CD8-positive, alpha-beta memory T cell (primary cell): ENCODE measurements around the gene NKAIN2. TPM values are rescaled to one million over a fixed set of nuclear protein-coding genes. Genes with fewer than 3 reads are reported as not detected.

Source experiments
- CTCF ChIA-PET: fragments of 350-600 bp; sonication (Branson Sonifier 250); formaldehyde crosslinking; loops from one replicate; lab custom pipeline; 2021; ENCODE audit warnings: antibody characterized with exemption; lab: Charles Lee
- POLR2A ChIA-PET: fragments of 350-600 bp; sonication (Branson Sonifier 250); formaldehyde crosslinking; loops from one replicate; lab custom pipeline; 2021; ENCODE audit warnings: antibody characterized with exemption; lab: Charles Lee
- DNase-seq, 5 donors: peaks; one replicate each; pipeline versions ENCODE4 v3.0.0 to v3.0.0-alpha.2; 2020 to 2022; ENCODE audit warnings: mixed read lengths in 1 of 5
- H3K27ac ChIP-seq: one replicate; pipeline ENCODE4 v1.7.0; 2013; ENCODE audit warnings: low read depth, mild to moderate bottlenecking, low read length, moderate library complexity
- H3K27me3 ChIP-seq: 2 replicates; pipeline ENCODE4 v1.7.0; 2013; ENCODE audit warnings: low read length, mild to moderate bottlenecking; ENCODE audit not compliant: insufficient read depth, poor library complexity, severe bottlenecking
- H3K36me3 ChIP-seq: 2 replicates; pipeline ENCODE4 v1.7.0; 2013; ENCODE audit warnings: mild to moderate bottlenecking, low read length, moderate library complexity; ENCODE audit not compliant: insufficient read depth
- H3K4me1 ChIP-seq: 2 replicates; pipeline ENCODE4 v1.7.0; 2013; ENCODE audit warnings: mild to moderate bottlenecking, low read length, moderate library complexity; ENCODE audit not compliant: insufficient read depth
- H3K4me3 ChIP-seq: 2 replicates; pipeline ENCODE4 v1.7.0; 2013; ENCODE audit warnings: mild to moderate bottlenecking, low read length
- H3K9me3 ChIP-seq: 2 replicates; pipeline ENCODE4 v1.7.0; 2013; ENCODE audit warnings: mild to moderate bottlenecking, low read length
- H3K27ac Mint-ChIP-seq, 8 donors: one replicate each; pipeline ENCODE4 v1.8.0; 2020 to 2021; ENCODE audit warnings: mixed read lengths in 8 of 8, mild to moderate bottlenecking in 6 of 8, inconsistent platforms in 3 of 8, moderate library complexity in 3 of 8
- H3K27me3 Mint-ChIP-seq, 2 donors: one replicate each; pipeline ENCODE4 v1.8.0; 2020 to 2021; ENCODE audit warnings: mixed read lengths in 2 of 2, mild to moderate bottlenecking in 1 of 2, moderate library complexity in 1 of 2
- H3K36me3 Mint-ChIP-seq, 3 donors: one replicate each; pipeline ENCODE4 v1.8.0; 2020 to 2021; ENCODE audit warnings: mixed read lengths in 3 of 3, inconsistent platforms in 1 of 3, mild to moderate bottlenecking in 1 of 3
- H3K4me1 Mint-ChIP-seq, 3 donors: one replicate each; pipeline ENCODE4 v1.8.0; 2020 to 2021; ENCODE audit warnings: mixed read lengths in 3 of 3, inconsistent platforms in 1 of 3, mild to moderate bottlenecking in 1 of 3
- H3K4me3 Mint-ChIP-seq, 7 donors: one replicate each; pipeline ENCODE4 v1.8.0; 2020 to 2021; ENCODE audit warnings: mixed read lengths in 7 of 7, mild to moderate bottlenecking in 6 of 7, moderate library complexity in 4 of 7, inconsistent platforms in 2 of 7
- H3K9me3 Mint-ChIP-seq, 5 donors: one replicate each; pipeline ENCODE4 v1.8.0; 2020 to 2022; ENCODE audit warnings: mixed read lengths in 5 of 5, mild to moderate bottlenecking in 3 of 5, moderate library complexity in 2 of 5, inconsistent platforms in 1 of 5
- polyA plus RNA-seq: library from polyadenylated mRNA; unstranded; fragments of 300-500 nt; fragmentation: Illumina TruSeq; gene quantifications from one replicate; pipeline ENCODE4 v1.2.3, GENCODE V29; 2021
- total RNA-seq, 2 experiments: library from RNA; stranded (reverse); gene quantifications; one replicate each; pipeline ENCODE4 v1.2.3, GENCODE V29; 2021

Gene NKAIN2
- total and polyA plus RNA-seq, 3 experiments from 2014 or later, result not detected

DNA sequence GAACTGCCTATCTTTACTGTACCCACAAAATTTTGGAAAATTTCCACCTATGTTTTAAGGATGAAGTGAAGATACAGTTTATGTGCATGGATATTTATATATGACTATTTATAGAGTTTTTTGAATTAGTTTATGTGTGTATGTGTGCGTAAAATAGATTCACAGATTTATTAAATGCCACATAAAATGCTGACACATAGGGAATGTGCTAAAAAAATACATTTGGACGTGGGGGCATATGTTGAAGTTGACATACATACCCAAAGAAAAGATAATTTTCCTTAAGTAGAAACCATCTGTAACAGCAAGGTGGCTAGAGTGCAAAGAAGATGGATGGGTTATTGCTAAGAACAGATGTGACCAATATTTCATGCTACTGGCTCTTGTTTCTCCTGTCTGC lies 856.5 kb downstream of the NKAIN2 start:
- Mint-ChIP-seq H3K4me3 (no peak overlapping the region), H3K36me3 (no peaks in the 10 kb centered on the region), H3K27ac (no peak overlapping the region), H3K4me1 (no peaks in the 10 kb centered on the region), H3K27me3 (no peaks in the 10 kb centered on the region), H3K9me3 (peaks cover 3 to 7% (median 5%) of the 10 kb centered on the region in 5 donors)
- Histone ChIP-seq H3K27me3 (no peaks in the 10 kb centered on the region), H3K27ac (no peak overlapping the region), H3K36me3 (no peaks in the 10 kb centered on the region), H3K4me3 (no peak overlapping the region), H3K9me3 (no peaks in the 10 kb centered on the region), H3K4me1 (no peaks in the 10 kb centered on the region)
- ChIA-PET POLR2A (no interaction called here), CTCF (no interaction called here)
- DNase-seq, result no peak

DNA sequence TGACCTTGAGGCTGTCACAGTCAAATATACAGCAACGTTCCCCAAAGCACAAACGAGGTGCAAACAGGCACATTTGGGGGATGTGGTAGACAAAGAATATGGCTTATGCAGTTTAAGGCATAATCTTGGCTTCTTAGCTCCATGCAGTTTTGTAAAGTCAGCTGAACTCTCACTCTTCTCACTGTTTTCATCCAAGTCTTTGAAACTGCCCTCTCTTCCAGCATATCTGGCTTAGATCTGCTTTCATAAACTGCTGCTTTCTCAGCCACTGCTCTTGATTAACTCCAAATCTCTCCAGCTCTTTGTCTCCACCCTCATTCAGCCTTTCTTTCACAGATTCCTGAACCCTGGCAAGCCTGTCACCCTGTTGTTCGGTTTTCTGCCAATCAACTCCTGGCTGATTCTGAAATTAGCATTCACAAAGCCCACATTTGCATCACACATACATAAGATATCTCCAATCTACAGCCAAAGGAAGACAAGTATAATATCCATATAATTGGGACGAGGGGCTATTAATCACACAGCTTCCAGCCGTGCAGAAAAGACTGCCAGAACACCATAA lies 857.5 kb downstream of the NKAIN2 start:
- Mint-ChIP-seq H3K4me1 (no peaks in the 10 kb centered on the region), H3K27me3 (no peaks in the 10 kb centered on the region), H3K9me3 (peaks cover 3 to 6% (median 5%) of the 10 kb centered on the region in 5 donors), H3K4me3 (no peak overlapping the region), H3K36me3 (no peaks in the 10 kb centered on the region), H3K27ac (no peak overlapping the region)
- Histone ChIP-seq H3K4me3 (no peak overlapping the region), H3K27ac (no peak overlapping the region), H3K9me3 (no peaks in the 10 kb centered on the region), H3K27me3 (no peaks in the 10 kb centered on the region), H3K4me1 (no peaks in the 10 kb centered on the region), H3K36me3 (no peaks in the 10 kb centered on the region)
- POLR2A ChIA-PET, result no interaction called here
- DNase-seq, result no peak
- CTCF ChIA-PET, result no interaction called here

DNA sequence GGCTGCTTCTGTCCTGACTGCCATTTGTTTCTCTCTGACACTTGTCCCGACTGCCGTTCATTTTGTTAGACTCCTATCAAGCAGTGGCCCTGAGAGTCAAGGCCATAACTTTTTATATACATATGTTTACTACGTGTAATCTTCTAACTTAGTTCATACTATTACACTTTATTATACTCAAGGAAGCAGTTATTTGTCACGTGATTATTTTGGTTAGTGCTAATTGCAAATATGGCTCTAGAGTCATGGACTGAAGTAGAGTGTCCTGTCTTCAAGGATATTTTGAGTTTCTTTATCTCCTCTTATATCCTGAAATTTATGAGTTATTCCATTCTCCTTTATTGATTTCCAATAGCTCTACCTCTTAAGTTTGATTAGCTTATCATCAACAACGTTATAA lies 864.4 kb downstream of the NKAIN2 start:
- DNase-seq, result no peak
- Histone ChIP-seq H3K36me3 (no peaks in the 10 kb centered on the region), H3K4me1 (no peaks in the 10 kb centered on the region), H3K27ac (no peak overlapping the region), H3K9me3 (no peaks in the 10 kb centered on the region), H3K4me3 (no peak overlapping the region), H3K27me3 (no peaks in the 10 kb centered on the region)
- CTCF ChIA-PET, result no interaction called here
- H3K9me3 Mint-ChIP-seq, result peaks cover 0 to 12% (median 2%) of the 10 kb centered on the region in 5 donors
- H3K27ac Mint-ChIP-seq, result no peak overlapping the region
- H3K4me1 Mint-ChIP-seq, result no peaks in the 10 kb centered on the region
- H3K36me3 Mint-ChIP-seq, result no peaks in the 10 kb centered on the region
- no peaks in the 10 kb centered on the region for H3K27me3 Mint-ChIP-seq
- POLR2A ChIA-PET, result no interaction called here
- H3K4me3 Mint-ChIP-seq, result no peak overlapping the region

DNA sequence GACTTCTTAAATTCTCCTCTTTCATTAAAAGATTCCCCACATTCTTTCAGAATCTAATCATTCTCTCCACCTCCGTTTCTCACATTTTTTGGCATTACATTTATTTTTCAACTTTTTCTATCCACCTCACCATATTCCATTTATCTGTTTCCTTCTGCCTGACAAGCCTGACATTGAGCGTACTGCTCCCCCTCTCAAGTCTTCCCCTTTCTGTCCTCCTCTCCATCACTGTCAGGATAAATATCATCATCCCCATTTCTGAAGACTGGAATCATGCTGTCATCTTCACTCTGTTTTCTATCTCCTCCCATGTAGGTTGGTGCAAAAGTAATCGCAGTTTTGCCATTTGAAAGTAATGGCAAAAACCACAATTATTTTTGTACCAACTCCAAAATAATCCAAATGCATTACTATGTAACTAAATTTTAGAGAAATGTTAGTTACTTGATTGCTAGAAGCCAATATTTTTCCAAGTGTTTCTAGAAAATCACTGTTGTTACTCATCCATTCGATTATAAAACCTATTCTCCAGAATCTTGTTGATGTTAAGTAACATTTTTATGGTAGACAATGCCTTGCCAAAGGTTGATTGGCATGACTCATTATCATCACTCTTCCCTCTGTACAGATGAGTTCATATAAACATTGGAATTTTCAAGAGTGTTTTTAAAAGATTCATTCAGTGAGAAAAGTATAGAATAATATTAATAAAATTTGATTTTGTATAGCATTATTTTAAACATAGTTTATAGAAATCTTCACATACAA lies 866.2 kb downstream of the NKAIN2 start:
- no peaks in the 10 kb centered on the region for H3K27me3 Mint-ChIP-seq
- no peaks in the 10 kb centered on the region for H3K4me1 Mint-ChIP-seq
- POLR2A ChIA-PET, result no interaction called here
- H3K36me3 Mint-ChIP-seq, result no peaks in the 10 kb centered on the region
- H3K27ac Mint-ChIP-seq, result no peak overlapping the region
- no peak for DNase-seq
- H3K4me1 ChIP-seq, result no peaks in the 10 kb centered on the region
- no peaks in the 10 kb centered on the region for H3K9me3 ChIP-seq
- CTCF ChIA-PET, result no interaction called here
- no peaks in the 10 kb centered on the region for H3K27me3 ChIP-seq
- no peak overlapping the region for H3K4me3 ChIP-seq
- no peak overlapping the region for H3K4me3 Mint-ChIP-seq
- H3K36me3 ChIP-seq, result no peaks in the 10 kb centered on the region
- no peak overlapping the region for H3K27ac ChIP-seq
- peaks cover 0 to 15% (median 2%) of the 10 kb centered on the region in 5 donors for H3K9me3 Mint-ChIP-seq

DNA sequence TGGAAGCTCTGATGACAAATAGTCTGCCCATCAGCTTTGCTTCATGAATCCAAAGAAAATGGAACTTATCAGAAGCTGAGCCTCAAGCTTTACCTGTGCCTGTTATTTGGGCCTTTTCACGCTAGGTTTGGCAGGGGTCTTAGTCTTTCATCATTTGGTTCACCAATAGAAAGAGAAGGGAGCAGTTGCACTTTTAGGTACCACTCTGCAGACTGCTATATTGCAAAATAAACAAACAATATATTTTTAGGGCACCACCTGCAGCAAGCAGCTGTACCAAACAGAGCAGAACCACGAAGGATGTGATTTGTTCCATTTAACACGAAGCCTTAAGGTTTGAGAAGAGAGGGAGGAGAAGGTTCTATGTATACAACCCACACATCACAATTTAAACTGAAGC lies 867.1 kb downstream of the NKAIN2 start:
- Histone ChIP-seq H3K4me3 (no peak overlapping the region), H3K27me3 (no peaks in the 10 kb centered on the region), H3K4me1 (no peaks in the 10 kb centered on the region), H3K27ac (no peak overlapping the region), H3K9me3 (no peaks in the 10 kb centered on the region), H3K36me3 (no peaks in the 10 kb centered on the region)
- Mint-ChIP-seq H3K9me3 (peaks cover 0 to 18% (median 6%) of the 10 kb centered on the region in 5 donors), H3K27ac (no peak overlapping the region), H3K27me3 (no peaks in the 10 kb centered on the region), H3K36me3 (no peaks in the 10 kb centered on the region), H3K4me1 (no peaks in the 10 kb centered on the region), H3K4me3 (no peak overlapping the region)
- no peak for DNase-seq
- ChIA-PET POLR2A (no interaction called here), CTCF (no interaction called here)

DNA sequence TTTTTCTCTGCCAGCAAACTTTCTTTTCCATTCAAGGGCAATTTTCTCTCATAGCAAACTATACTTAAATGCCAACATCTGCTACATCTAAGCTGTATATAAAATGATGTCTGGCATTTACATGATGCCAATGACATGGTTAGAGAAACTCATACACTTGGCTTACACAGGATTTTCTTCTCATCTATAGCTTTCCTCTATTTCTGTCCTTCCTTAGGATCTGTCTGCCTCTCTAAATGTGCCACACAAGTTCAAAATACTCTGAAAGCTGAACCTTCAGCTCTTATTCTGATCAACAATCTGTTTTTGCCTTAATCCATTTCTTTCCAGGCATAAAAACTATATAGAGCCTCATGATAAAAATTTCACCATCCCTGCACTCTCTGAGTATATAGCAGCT lies 867.7 kb downstream of the NKAIN2 start:
- CTCF ChIA-PET, result no interaction called here

DNA sequence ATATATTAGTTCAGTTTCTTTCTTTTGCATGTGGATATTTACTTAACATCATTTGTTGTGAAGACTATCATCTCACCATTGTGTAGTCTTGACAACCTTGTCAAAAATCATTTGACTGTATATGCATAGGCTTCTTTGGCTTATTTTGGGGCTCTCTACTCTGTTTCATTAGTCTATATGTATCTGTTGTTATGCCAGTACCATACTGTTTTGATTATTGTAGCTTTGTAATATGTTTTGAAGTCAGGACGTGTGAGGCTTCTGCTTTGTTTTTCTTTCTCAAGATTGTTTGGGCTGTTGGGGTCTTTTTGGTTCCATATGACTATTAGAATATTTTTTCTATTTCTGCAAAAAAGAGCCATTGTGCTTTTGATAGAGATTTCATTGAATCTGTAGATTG lies 870.4 kb downstream of the NKAIN2 start:
- Histone ChIP-seq H3K4me1 (no peaks in the 10 kb centered on the region), H3K9me3 (no peaks in the 10 kb centered on the region), H3K36me3 (no peaks in the 10 kb centered on the region), H3K4me3 (no peak overlapping the region), H3K27me3 (no peaks in the 10 kb centered on the region), H3K27ac (no peak overlapping the region)
- DNase-seq, result no peak
- Mint-ChIP-seq H3K27ac (no peak overlapping the region), H3K4me1 (no peaks in the 10 kb centered on the region), H3K9me3 (peaks cover 5 to 34% (median 17%) of the 10 kb centered on the region in 5 donors), H3K36me3 (peaks cover 0 to 1% (median 0%) of the 10 kb centered on the region in 3 donors), H3K4me3 (no peak overlapping the region), H3K27me3 (no peaks in the 10 kb centered on the region)
- ChIA-PET POLR2A (no interaction called here), CTCF (no interaction called here)

More for the DNA sequence above, 867.7 kb downstream of the NKAIN2 start:
- Mint-ChIP-seq H3K4me1 (no peaks in the 10 kb centered on the region), H3K27ac (no peak overlapping the region), H3K36me3 (peaks cover 0 to 1% (median 0%) of the 10 kb centered on the region in 3 donors), H3K9me3 (peaks cover 0 to 21% (median 6%) of the 10 kb centered on the region in 5 donors), H3K4me3 (no peak overlapping the region), H3K27me3 (no peaks in the 10 kb centered on the region)
- no peaks in the 10 kb centered on the region for H3K27me3 ChIP-seq
- DNase-seq, result no peak
- POLR2A ChIA-PET, result no interaction called here
- no peaks in the 10 kb centered on the region for H3K4me1 ChIP-seq
- H3K4me3 ChIP-seq, result no peak overlapping the region
- H3K27ac ChIP-seq, result no peak overlapping the region
- H3K9me3 ChIP-seq, result no peaks in the 10 kb centered on the region
- H3K36me3 ChIP-seq, result no peaks in the 10 kb centered on the region

DNA sequence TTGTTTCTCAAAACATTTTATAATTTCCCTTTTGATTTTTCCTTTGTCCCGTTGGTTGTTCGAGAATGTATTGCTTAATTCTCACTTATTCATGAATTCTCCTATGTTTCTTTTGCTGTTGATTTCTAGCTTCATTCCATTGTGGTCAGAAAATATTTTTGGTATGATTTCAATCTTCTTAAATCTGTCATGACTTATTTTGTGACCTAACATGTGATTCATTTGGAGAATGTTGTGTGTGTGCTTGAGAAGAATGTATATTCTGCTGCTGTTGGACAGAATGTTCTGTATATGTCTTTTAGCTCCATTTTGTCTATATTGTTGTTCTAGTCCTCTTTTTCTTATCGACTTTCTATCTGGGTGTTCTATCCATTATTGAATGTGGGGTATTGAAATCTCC lies 872.4 kb downstream of the NKAIN2 start:
- Mint-ChIP-seq H3K27ac (no peak overlapping the region), H3K36me3 (peaks cover 0 to 1% (median 0%) of the 10 kb centered on the region in 3 donors), H3K4me1 (no peaks in the 10 kb centered on the region), H3K4me3 (no peak overlapping the region), H3K9me3 (peaks cover 5 to 38% (median 19%) of the 10 kb centered on the region in 5 donors), H3K27me3 (no peaks in the 10 kb centered on the region)
- ChIA-PET POLR2A (no interaction called here), CTCF (no interaction called here)
- no peaks in the 10 kb centered on the region for H3K36me3 ChIP-seq
- no peaks in the 10 kb centered on the region for H3K27me3 ChIP-seq
- H3K4me1 ChIP-seq, result no peaks in the 10 kb centered on the region
- no peaks in the 10 kb centered on the region for H3K9me3 ChIP-seq
- DNase-seq, result no peak
- H3K4me3 ChIP-seq, result no peak overlapping the region
- no peak overlapping the region for H3K27ac ChIP-seq
